Measurements from ENCODE around the gene STK39.

GRCh38 chr2:168120730-168121129, 126.7 kb downstream of the STK39 start:
- TF ChIP-seq POLR2AphosphoS5 (IDR thresholded peaks at IDR 0.05): no peak
- TF ChIP-seq, protein P1, sequence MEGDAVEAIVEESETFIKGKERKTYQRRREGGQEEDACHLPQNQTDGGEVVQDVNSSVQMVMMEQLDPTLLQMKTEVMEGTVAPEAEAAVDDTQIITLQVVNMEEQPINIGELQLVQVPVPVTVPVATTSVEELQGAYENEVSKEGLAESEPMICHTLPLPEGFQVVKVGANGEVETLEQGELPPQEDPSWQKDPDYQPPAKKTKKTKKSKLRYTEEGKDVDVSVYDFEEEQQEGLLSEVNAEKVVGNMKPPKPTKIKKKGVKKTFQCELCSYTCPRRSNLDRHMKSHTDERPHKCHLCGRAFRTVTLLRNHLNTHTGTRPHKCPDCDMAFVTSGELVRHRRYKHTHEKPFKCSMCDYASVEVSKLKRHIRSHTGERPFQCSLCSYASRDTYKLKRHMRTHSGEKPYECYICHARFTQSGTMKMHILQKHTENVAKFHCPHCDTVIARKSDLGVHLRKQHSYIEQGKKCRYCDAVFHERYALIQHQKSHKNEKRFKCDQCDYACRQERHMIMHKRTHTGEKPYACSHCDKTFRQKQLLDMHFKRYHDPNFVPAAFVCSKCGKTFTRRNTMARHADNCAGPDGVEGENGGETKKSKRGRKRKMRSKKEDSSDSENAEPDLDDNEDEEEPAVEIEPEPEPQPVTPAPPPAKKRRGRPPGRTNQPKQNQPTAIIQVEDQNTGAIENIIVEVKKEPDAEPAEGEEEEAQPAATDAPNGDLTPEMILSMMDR (IDR thresholded peaks at IDR 0.05): no peak
- TF ChIP-seq POLR2A (IDR thresholded peaks at IDR 0.05): no peak
